HFF-Myc (cell line): ENCODE results near the gene COL4A6.

Experiments
- DNase-seq: peaks from one replicate; pipeline ENCODE4 v3.0.0-alpha.2; 2011; ENCODE audit warnings: low read depth; ENCODE audit errors: extremely low read depth
- H3K4me3 ChIP-seq: replicated peaks from 2 replicates; pipeline ENCODE4 v1.5.1; 2011; ENCODE audit warnings: low read depth, mild to moderate bottlenecking, control low read depth, low read length
- CTCF ChIP-seq: IDR thresholded peaks from 2 replicates; pipeline ENCODE4 v1.5.1; 2012; ENCODE audit warnings: mild to moderate bottlenecking, low read depth, low read length, control low read depth; ENCODE audit errors: missing control alignments

COL4A6 gene

GRCh38 chrX:108353452-108353851 lies 84.8 kb downstream of the COL4A6 start:
- no peak overlapping the region for H3K4me3 ChIP-seq
- no peak for TF ChIP-seq CTCF
- no peak for DNase-seq

GRCh38 chrX:108349210-108349609 lies 89.0 kb downstream of the COL4A6 start:
- no peak for DNase-seq
- H3K4me3 ChIP-seq = no peak overlapping the region
- TF ChIP-seq CTCF = no peak

- no peak for TF ChIP-seq CTCF
- no peak overlapping the region for H3K4me3 ChIP-seq
- no peak for DNase-seq
Measured at GRCh38 chrX:108348525-108348924, 89.7 kb downstream of the COL4A6 start.

- no peak overlapping the region for H3K4me3 ChIP-seq
- TF ChIP-seq CTCF = no peak
- no peak for DNase-seq
Measured at GRCh38 chrX:108347800-108348199, 90.4 kb downstream of the COL4A6 start.

GRCh38 chrX:108344216-108344615 lies 94.0 kb downstream of the COL4A6 start:
- no peak for DNase-seq
- no peak overlapping the region for H3K4me3 ChIP-seq
- no peak for TF ChIP-seq CTCF

- DNase-seq = no peak
Measured at GRCh38 chrX:108341947-108342346, 96.3 kb downstream of the COL4A6 start.

More at GRCh38 chrX:108341947-108342346, 96.3 kb downstream of the COL4A6 start:
- TF ChIP-seq CTCF = no peak
- H3K4me3 ChIP-seq = no peak overlapping the region
